Measurements from ENCODE around the gene KLK4.
A peak's percentile ranks its signal among the peaks of the same experiment; 100 is the strongest.

KLK4 gene

GRCh38 chr19:50873056-50873455, 38.1 kb downstream of the KLK4 start, which contains the start of gene KLK2:
TSS of gene KLK2 (plus strand) at chr19:50873439. CDS start at chr19:50873474, 35 bp downstream.
- H3K4me3 Mint-ChIP-seq, result no peak within 1 kb of the TSS
- no peak for ATAC-seq
- peaks cover 43% of the 10 kb centered on the region for H3K27me3 Mint-ChIP-seq
- no peaks in the 10 kb centered on the region for H3K9me3 Mint-ChIP-seq
- DNase-seq, result no peak
- no peaks in the 10 kb centered on the region for H3K4me1 Mint-ChIP-seq
- H3K27ac Mint-ChIP-seq, result no peak within 1 kb of the TSS

DNA sequence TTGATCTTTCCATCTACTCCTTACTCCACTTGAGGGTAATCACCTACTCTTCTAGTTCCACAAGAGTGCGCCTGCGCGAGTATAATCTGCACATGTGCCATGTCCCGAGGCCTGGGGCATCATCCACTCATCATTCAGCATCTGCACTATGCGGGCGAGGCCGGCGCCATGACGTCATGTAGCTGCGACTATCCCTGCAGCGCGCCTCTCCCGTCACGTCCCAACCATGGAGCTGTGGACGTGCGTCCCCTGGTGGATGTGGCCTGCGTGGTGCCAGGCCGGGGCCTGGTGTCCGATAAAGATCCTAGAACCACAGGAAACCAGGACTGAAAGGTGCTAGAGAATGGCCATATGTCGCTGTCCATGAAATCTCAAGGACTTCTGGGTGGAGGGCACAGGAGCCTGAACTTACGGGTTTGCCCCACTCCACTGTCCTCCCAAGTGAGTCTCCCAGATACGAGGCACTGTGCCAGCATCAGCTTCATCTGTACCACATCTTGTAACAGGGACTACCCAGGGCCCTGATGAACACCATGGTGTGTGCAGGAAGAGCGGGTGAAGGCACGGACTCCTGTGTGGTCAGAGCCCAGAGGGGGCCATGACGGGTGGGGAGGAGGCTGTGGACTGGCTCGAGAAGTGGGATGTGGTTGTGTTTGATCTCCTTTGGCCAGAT, 40.6 kb downstream of the KLK4 start:
- DNase-seq (peak in 1 of 2 donors; percentile 54), ATAC-seq (peak; percentile 83)
- H3K4me1 Mint-ChIP-seq, result no peaks in the 10 kb centered on the region
- no peak overlapping the region for H3K27ac Mint-ChIP-seq
- no peaks in the 10 kb centered on the region for H3K9me3 Mint-ChIP-seq
- peaks cover 62% of the 10 kb centered on the region for H3K27me3 Mint-ChIP-seq
- no peak overlapping the region for H3K4me3 Mint-ChIP-seq

GRCh38 chr19:50869479-50869878, 41.7 kb downstream of the KLK4 start:
- DNase-seq, result no peak
- H3K4me3 Mint-ChIP-seq, result no peak overlapping the region
- no peak overlapping the region for H3K27ac Mint-ChIP-seq
- no peak for ATAC-seq
- H3K9me3 Mint-ChIP-seq, result no peaks in the 10 kb centered on the region
- H3K4me1 Mint-ChIP-seq, result no peaks in the 10 kb centered on the region
- peaks cover 69% of the 10 kb centered on the region for H3K27me3 Mint-ChIP-seq

GRCh38 chr19:50861496-50862286, 49.5 kb downstream of the KLK4 start:
- peaks cover 78% of the 10 kb centered on the region for H3K27me3 Mint-ChIP-seq
- H3K9me3 Mint-ChIP-seq, result peaks cover 0 to 10% of the 10 kb centered on the region in 2 donors
- no peak for ATAC-seq
- H3K4me1 Mint-ChIP-seq, result no peaks in the 10 kb centered on the region
- H3K4me3 Mint-ChIP-seq, result no peak overlapping the region
- no peak overlapping the region for H3K27ac Mint-ChIP-seq
- no peak for DNase-seq

DNA sequence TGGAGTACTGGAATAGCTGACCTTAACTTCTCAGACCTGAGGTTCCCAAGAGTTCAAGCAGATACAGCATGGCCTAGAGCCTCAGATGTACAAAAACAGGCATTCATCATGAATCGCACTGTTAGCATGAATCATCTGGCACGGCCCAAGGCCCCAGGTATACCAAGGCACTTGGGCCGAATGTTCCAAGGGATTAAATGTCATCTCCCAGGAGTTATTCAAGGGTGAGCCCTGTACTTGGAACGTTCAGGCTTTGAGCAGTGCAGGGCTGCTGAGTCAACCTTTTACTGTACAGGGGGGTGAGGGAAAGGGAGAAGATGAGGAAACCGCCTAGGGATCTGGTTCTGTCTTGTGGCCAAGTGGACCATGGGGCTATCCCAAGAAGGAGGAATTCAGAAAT, 50.2 kb downstream of the KLK4 start:
- Mint-ChIP-seq H3K4me3 (no peak overlapping the region), H3K27ac (no peak overlapping the region), H3K27me3 (peaks cover 78% of the 10 kb centered on the region), H3K4me1 (no peaks in the 10 kb centered on the region), H3K9me3 (peaks cover 0 to 10% of the 10 kb centered on the region in 2 donors)
- DNase-seq (no peak), ATAC-seq (no peak)

- no peaks in the 10 kb centered on the region for H3K4me1 Mint-ChIP-seq
- ATAC-seq, result no peak
- DNase-seq, result no peak
- H3K9me3 Mint-ChIP-seq, result peaks cover 0 to 10% of the 10 kb centered on the region in 2 donors
- no peak overlapping the region for H3K4me3 Mint-ChIP-seq
- no peak overlapping the region for H3K27ac Mint-ChIP-seq
- H3K27me3 Mint-ChIP-seq, result peaks cover 80% of the 10 kb centered on the region
Observed at GRCh38 chr19:50859849-50860248, 51.3 kb downstream of the KLK4 start.

GRCh38 chr19:50858886-50859285, 52.3 kb downstream of the KLK4 start:
- no peak for ATAC-seq
- Mint-ChIP-seq H3K4me3 (no peak overlapping the region), H3K27ac (no peak overlapping the region), H3K4me1 (no peaks in the 10 kb centered on the region), H3K9me3 (peaks cover 0 to 10% of the 10 kb centered on the region in 2 donors), H3K27me3 (peaks cover 86% of the 10 kb centered on the region)
- DNase-seq, result no peak

- Mint-ChIP-seq H3K9me3 (peaks cover 0 to 10% of the 10 kb centered on the region in 2 donors), H3K4me3 (no peak overlapping the region), H3K27ac (peak overlapping the region in 1 of 2 donors; percentile 49), H3K27me3 (peaks cover 83% of the 10 kb centered on the region), H3K4me1 (no peaks in the 10 kb centered on the region)
- DNase-seq (no peak), ATAC-seq (no peak)
Observed at GRCh38 chr19:50857366-50857765, 53.8 kb downstream of the KLK4 start.
